GM12801 (cell line): ENCODE results near the gene KLHDC7B.

Experiments
- TF ChIP-seq, protein P1 (sequence below): IDR thresholded peaks from one replicate; pipeline ENCODE4 v1.5.1; 2011; ENCODE audit warnings: control low read depth; ENCODE audit not compliant: insufficient read length; ENCODE audit errors: extremely low read depth

The KLHDC7B gene

GRCh38 chr22:50507991-50508884 is 37.5 kb upstream of the KLHDC7B start, which contains the start of gene NCAPH2:
TSS of gene NCAPH2 (plus strand) at chr22:50508224. CDS start at chr22:50508338, 114 bp downstream.
- TF ChIP-seq, protein P1, sequence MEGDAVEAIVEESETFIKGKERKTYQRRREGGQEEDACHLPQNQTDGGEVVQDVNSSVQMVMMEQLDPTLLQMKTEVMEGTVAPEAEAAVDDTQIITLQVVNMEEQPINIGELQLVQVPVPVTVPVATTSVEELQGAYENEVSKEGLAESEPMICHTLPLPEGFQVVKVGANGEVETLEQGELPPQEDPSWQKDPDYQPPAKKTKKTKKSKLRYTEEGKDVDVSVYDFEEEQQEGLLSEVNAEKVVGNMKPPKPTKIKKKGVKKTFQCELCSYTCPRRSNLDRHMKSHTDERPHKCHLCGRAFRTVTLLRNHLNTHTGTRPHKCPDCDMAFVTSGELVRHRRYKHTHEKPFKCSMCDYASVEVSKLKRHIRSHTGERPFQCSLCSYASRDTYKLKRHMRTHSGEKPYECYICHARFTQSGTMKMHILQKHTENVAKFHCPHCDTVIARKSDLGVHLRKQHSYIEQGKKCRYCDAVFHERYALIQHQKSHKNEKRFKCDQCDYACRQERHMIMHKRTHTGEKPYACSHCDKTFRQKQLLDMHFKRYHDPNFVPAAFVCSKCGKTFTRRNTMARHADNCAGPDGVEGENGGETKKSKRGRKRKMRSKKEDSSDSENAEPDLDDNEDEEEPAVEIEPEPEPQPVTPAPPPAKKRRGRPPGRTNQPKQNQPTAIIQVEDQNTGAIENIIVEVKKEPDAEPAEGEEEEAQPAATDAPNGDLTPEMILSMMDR: no peak

GRCh38 chr22:50508897-50509296 is 36.8 kb upstream of the KLHDC7B start:
- TF ChIP-seq, protein P1: no peak

DNA sequence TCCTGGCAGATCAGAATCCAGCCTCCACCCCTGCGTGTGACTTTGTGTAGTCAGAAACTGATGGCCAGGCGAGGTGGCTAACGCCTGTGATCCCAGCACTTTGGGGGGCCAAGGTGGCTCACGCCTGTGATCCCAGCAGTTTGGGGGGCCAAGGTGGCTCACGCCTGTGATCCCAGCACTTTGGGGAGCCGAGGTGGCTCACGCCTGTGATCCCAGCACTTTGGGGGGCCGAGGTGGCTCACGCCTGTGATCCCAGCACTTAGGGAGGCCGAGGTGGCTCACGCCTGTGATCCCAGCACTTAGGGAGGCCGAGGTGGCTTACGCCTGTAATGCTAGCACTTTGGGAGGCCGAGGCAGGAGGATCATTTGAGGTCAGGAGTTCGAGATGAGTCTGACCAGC is 32.5 kb upstream of the KLHDC7B start:
- TF ChIP-seq, protein P1: no peak

DNA sequence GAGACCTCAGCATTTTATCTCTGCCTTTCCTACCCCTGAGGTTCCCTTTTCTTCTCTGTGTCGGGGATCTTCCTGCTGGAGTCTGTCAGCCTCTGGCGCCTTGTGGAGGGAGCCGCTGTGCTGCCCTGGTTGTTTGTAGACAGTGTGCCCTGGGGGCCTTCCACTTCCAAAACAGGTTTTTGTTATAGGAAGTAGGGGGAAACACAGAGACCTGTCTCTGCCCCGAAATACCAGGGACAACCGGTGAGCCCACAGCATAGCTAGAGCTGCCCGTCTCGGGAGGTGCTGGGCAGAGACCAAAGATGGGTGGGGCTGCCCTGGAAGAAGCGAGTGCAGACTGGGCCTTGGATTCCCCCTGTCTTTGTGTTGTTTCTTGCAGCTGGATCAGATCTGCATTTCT is 29.6 kb upstream of the KLHDC7B start:
- TF ChIP-seq, protein P1: no peak

DNA sequence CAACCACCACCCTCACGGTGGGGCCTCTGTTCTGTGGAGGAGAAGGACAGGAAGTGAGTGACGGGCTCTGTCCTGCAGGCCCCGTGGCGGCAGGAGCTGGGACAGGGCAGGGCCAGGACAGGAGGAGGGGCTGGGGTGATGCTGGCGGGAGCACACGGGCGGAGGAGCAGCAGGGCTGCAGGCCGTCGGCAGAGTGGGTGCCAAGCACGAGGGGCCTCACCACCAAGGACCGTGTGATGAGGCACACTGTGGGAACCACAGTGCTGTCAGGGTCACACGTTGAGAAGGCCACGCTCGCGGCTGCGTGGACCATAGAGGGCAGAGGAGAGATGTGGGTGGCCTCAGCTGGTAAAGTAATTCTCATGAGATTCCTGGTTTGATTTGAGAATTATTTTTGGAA is 28.8 kb upstream of the KLHDC7B start:
- TF ChIP-seq, protein P1: no peak

- TF ChIP-seq, protein P1: no peak
Measured at GRCh38 chr22:50517495-50518260, 28.0 kb upstream of the KLHDC7B start.

DNA sequence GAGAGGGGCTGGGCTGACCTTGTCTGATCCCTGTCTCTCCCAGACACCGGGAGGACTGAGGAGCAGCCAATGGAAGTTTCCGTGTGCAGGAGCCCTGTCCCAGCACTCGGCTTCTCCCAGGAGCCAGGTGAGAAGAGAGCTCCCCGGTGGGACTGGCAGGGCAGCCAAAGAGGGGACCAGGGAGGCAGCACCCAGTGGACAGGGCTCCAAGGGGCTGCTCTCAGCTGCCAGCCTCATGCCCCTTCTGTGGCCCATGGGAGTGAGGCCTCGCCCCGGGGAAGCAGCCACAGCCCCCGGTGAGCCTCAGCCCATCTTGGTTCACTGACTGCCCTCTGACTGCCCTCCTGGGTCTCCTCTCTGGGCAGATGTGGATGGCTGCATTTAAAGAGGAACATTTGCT is 27.1 kb upstream of the KLHDC7B start:
- TF ChIP-seq, protein P1: no peak
